ENCODE data around the gene SERPINA6. TPM values are rescaled to one million over a fixed set of nuclear protein-coding genes. Genes with fewer than 3 reads are reported as not detected.
"Not testable (repeated sequence)": the region's sequence is repeated elsewhere in the genome, so short reads cannot be mapped to it uniquely, and the experiment has no call there.

The SERPINA6 gene
- polyA plus RNA-seq, 1 donor = 7.5 TPM

- DNase-seq = no peak
Observed at GRCh38 chr14:94329857-94330256, 6.7 kb upstream of the SERPINA6 start.

- no peak for DNase-seq
Observed at GRCh38 chr14:94328196-94328595, 5.1 kb upstream of the SERPINA6 start.

GRCh38 chr14:94321421-94322271 lies 1.5 kb downstream of the SERPINA6 start:
- no peak for DNase-seq

- DNase-seq = no peak
Observed at GRCh38 chr14:94320243-94320642, 2.9 kb downstream of the SERPINA6 start.

GRCh38 chr14:94317259-94317658 lies 5.9 kb downstream of the SERPINA6 start:
- no peak for DNase-seq

- DNase-seq = no peak
Observed at GRCh38 chr14:94316692-94317091, 6.4 kb downstream of the SERPINA6 start.

GRCh38 chr14:94314890-94315289 lies 8.2 kb downstream of the SERPINA6 start:
- DNase-seq = no peak

- DNase-seq = no peak
Observed at GRCh38 chr14:94313991-94314655, 9.0 kb downstream of the SERPINA6 start.

- no peak for DNase-seq
Observed at GRCh38 chr14:94312481-94313246, 10.5 kb downstream of the SERPINA6 start.

- DNase-seq = no peak
Observed at GRCh38 chr14:94310248-94310647, 12.9 kb downstream of the SERPINA6 start.

GRCh38 chr14:94309721-94310120 lies 13.4 kb downstream of the SERPINA6 start:
- DNase-seq = no peak

- DNase-seq = no peak
Observed at GRCh38 chr14:94307410-94307992, 15.6 kb downstream of the SERPINA6 start.

GRCh38 chr14:94306047-94306978 lies 16.8 kb downstream of the SERPINA6 start:
- DNase-seq = no peak

GRCh38 chr14:94305620-94306019 lies 17.5 kb downstream of the SERPINA6 start:
- DNase-seq = no peak

- DNase-seq = no peak
Observed at GRCh38 chr14:94304243-94304642, 18.9 kb downstream of the SERPINA6 start.

- DNase-seq = no peak
Observed at GRCh38 chr14:94303111-94303510, 20.0 kb downstream of the SERPINA6 start.

- no peak for DNase-seq
Observed at GRCh38 chr14:94298130-94298529, 25.0 kb downstream of the SERPINA6 start.

- DNase-seq = not testable (repeated sequence)
Observed at GRCh38 chr14:94296181-94296545, 27.0 kb downstream of the SERPINA6 start.

- DNase-seq = no peak
Observed at GRCh38 chr14:94295360-94296180, 27.6 kb downstream of the SERPINA6 start.

GRCh38 chr14:94293578-94293924 lies 29.6 kb downstream of the SERPINA6 start:
- DNase-seq = no peak

All from left kidney (tissue), 2 donors.